HG02588 (cell line): ENCODE results near the gene EHBP1.

ENCODE experiments used
- ATAC-seq: cut with Tn5 transposase; IDR thresholded peaks from one replicate; pipeline ENCODE4 v1.9.1; 2021; ENCODE audit warnings: mild to moderate bottlenecking, moderate library complexity; ENCODE audit not compliant: unreplicated experiment

The EHBP1 gene

DNA sequence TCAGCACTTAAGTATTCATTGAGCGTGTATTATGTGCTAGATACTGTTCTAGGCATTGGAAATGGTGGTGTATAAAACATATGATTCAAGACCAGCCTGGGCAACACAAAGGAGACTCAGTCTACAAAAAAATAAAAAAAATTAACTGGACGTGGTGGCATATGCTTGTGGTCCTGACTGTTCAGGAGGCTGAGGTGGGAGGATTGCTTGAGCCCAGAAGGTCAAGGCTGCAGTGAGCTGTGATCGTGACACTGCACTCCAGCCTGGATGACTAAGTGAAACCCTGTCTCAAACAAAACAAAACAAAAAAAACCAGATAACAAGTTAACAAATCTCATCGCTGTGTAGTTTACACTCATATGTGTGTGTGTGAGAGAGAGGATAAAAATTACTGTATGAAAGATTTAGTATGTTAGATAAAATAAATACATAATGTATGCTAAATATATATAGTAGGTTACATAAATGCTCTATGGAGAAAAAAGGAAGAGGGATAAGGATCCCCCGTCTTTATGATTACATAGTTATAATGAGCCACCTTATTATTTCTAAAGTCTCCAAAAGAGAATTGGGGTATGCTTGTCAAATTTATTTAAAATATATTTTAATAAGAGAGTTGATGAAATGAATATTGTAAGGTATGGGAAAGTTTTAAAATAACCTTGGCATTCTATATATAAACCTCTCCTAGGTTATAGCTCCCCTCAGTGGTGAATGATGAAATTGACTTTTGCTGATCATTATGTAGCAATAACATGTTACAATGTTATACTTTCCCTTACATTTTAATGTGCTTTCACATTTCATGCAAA lies 69.2 kb downstream of the EHBP1 start:
- ATAC-seq: no peak

DNA sequence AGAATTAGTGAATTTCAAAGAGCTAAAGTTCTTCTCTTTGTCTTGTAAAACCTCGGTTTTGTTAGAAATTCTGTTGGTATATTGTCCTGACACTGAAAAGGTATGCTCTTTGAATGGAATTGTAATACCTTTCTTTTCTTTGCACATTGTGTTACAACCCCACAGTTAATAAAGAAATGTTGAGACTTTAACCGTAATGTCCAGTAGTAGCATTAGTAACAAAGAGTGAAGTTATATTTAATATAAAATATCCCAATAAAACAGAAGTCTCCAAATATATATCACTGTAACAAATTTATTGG lies 69.8 kb downstream of the EHBP1 start:
- no peak for ATAC-seq

GRCh38 chr2:62783679-62784078 lies 78.2 kb downstream of the EHBP1 start:
- no peak for ATAC-seq

GRCh38 chr2:62784341-62784740 lies 78.8 kb downstream of the EHBP1 start:
- no peak for ATAC-seq

- ATAC-seq: no peak
Observed at GRCh38 chr2:62785216-62785615, 79.7 kb downstream of the EHBP1 start.

- no peak for ATAC-seq
Observed at GRCh38 chr2:62785810-62786597, 80.5 kb downstream of the EHBP1 start.

DNA sequence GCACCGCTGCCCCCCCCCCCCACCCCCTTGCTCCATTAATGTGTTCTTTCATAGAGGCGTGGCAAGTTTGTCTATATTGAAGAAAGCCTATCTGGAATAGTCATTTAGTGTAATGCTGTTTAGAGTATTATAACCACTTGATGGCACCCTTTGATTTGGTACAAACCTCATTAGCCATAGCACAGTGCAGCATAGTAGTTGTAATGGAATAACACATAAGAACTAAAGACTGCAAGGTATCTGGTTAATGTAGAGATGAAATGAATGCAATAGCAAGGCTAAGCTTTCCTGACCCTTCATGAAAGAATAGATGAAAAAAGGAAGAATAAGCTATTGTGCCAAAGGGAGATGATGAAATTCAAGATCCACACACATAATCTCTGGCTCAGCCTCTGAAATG lies 81.9 kb downstream of the EHBP1 start:
- peak; percentile 47 for ATAC-seq

DNA sequence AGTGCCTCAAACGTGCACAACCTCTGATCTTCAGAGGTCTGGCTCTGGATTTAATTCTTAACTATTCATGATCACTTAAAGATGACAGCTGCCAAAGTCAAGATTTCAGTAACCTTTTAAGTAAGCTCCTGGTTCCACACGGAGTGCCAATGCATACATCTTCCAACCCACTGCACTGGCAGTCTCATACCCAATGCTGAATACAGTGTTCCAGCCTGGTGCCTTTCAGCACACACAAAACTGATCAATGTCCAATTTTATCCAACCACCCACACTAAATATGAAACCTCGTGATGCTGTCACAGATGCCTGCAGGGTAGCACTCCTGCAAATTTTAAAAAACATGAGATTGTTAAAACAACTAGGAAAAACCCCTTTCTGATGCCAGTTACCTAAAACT lies 84.0 kb downstream of the EHBP1 start:
- ATAC-seq: no peak

- no peak for ATAC-seq
Observed at GRCh38 chr2:62789918-62790317, 84.4 kb downstream of the EHBP1 start.

- no peak for ATAC-seq
Observed at GRCh38 chr2:62792408-62792807, 86.9 kb downstream of the EHBP1 start.

DNA sequence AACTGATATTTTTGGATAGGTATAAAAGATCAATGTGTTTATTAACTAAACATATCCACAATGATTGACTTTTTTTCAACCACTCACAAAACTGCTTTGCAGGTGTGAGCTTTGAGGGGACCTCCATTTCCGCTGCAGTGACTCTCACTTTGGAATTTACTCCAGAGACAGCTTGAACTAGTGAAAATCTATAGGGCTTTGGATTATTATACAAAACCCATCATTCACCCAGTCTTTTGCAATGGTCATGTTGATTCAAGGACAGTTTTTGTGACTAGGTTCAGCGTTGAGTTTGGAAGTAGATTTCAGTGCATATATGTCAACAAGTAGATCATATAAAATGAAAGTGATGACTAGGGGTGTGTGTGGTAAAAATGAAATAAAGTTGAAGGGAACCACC lies 87.7 kb downstream of the EHBP1 start:
- no peak for ATAC-seq

DNA sequence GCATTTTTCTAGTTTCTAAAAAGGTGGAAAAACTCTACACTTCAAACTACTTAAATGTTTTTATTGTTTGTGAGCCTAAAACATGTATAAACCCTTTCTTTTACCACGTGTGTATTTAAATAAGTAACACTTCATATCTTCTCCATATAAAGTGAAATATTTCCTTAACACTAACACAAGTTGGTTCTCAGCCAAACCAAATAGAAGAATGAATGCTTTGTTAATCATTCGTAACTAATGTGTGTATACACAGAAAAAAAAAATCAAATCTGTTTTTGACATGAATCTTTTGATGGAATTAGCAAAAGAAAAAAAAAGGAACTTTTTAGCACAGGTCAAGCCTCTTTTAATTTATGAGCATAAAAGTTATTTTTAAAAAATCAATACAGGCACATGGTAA lies 89.3 kb downstream of the EHBP1 start:
- no peak for ATAC-seq

- no peak for ATAC-seq
Observed at GRCh38 chr2:62795341-62795740, 89.8 kb downstream of the EHBP1 start.

DNA sequence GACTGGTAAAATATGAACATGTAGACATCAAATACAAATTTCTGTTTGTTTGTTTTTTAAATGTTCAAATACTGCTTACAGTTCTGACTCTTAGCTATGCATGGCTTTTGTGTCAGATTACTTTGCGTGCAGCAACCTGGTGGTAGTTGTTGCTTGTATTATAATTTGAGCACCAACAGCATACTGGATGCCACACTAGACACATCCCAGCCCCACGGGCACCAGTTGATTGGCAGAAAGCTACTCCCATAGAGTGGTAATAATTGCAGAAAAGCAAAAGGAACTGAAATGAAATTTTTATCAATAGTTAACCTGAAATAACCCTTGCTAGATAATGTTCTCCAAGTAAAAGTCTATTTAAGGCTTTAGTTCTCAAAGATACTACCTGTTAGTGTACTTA lies 91.6 kb downstream of the EHBP1 start:
- no peak for ATAC-seq

GRCh38 chr2:62800618-62801017 lies 95.1 kb downstream of the EHBP1 start:
- no peak for ATAC-seq

- ATAC-seq: no peak
Observed at GRCh38 chr2:62801110-62801509, 95.6 kb downstream of the EHBP1 start.

GRCh38 chr2:62801814-62802523 lies 96.5 kb downstream of the EHBP1 start:
- ATAC-seq: no peak

GRCh38 chr2:62803961-62804360 lies 98.4 kb downstream of the EHBP1 start:
- ATAC-seq: no peak

DNA sequence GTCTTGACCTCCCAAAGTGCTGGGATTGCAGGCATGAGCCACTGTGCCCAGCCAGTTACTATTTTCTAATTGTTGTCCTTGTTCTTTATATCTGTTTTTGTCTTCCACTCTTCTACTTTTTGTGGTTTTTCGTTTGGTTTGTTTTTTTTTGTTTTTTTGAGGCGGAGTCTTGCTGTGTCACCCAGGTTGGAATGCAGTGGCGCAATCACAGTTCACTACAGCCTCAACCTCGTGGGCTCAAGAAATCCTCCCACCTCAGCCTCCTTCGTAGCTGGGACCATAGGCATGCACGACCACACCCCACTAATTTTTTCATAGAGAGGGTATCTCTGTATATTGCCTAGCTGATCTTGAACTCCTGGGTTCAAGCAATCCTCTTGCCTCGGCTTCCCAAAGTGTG lies 100.7 kb downstream of the EHBP1 start:
- no peak for ATAC-seq

DNA sequence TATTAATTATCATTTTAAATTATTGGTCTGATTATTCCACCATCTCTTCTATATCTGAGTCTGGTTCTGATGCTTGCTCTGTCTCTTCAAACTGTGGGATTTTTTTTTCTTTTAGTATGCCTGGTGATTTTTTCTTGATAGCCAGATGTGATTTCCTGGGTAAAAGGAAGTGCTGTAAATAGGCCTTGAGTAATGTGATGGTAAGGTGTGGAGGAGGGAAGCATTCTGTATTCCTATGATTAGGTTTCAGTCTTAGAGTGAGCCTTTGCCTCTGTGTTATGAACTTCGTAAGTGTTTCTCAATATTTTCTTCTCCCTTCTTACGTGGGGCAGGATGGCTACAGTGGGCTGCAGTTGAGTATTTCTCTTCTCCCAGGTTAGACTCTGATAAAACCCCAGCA lies 103.0 kb downstream of the EHBP1 start:
- no peak for ATAC-seq

DNA sequence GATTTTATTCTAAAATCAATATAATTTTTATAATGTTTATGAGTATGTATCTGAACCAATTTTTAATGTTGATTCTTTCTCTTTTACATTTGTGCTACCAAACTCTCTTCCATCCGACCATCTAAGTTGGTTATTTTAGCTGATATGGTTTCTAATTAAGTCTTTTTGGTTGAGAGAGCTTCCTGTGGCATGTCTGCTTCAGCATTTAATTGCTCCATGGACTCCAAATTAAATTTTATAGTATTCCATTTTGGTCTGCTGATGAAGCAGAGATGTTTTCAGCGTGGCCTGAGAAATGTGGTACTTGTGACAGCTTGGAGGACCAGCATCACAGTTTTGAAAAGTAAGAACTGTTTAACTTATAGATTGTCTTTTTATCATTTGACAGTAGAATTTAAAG lies 105.6 kb downstream of the EHBP1 start:
- ATAC-seq: no peak

DNA sequence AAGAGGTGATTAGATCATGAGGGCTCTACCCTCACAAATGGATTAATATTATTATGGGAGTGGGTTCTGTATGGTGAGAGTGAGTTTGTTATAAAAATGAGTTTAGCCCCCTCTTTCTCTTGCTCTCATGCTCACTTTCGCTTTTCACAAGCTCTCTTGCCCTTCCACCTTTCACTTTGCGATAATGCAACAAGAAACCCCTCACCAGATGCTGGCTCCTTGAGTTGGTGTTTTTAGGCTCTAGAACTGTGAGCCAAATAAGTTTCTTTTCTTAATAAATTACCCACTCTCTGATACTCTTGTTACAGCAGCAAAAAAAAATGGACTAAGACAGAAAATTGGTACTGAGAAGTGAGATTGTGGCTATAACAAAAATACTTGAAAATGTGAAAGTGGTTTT lies 106.5 kb downstream of the EHBP1 start:
- ATAC-seq: no peak
